ENCODE data around the gene CBX2.

DNA sequence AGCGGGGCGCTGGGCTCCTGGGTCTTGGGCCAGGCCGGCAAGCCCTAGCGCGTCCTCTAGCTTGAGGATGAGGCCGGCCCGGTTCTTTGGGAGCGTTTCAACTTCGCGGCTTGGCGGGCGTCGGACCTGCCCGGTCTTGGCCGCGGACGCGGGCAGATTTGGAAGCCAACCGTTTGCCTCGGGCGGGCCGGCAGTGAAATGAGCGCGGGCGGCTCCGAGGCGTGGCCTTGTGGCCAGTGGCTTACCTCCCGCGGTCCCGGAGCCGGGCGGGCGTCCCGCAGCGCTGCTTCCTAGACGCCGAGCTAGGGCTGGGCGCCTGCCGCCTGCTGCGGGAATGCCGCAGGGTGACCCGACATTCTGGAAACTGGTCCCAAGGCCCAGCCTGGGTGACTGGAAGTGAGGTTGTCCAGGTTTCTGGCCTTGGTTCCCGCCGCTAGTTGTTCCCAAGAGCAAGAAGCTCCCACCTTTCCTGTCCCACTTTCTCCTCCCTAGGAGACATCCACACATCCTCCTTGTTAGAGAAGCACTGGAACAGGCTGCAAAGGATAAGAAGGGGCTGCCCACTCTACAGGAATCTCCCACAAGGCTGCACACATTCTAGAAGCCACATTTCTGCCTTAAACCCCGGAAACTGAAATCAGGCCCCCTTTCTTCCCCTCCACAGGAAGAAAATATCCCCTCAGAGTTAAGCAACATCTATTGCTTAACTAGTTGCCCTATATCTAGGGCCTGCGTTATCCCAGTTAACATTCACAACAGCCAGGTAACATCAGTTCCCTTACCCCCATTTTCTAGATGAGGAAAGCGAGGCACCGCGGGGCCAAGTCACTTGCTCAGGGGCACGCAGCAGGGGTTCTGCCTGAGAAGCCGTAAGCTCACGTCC, 23.4 kb downstream of the CBX2 start:
- TF ChIP-seq POU6F1 (CRISPR knock-in tag; IDR thresholded peaks at IDR 0.05; ENCODE audit: borderline replicate concordance, low read depth) (no peak), CSDC2 (CRISPR knock-in tag; IDR thresholded peaks at IDR 0.05) (no peak), ZNF8 (CRISPR knock-in tag; IDR thresholded peaks at IDR 0.05) (no peak), TSHZ2 (CRISPR knock-in tag; IDR thresholded peaks at IDR 0.05) (no peak)
